Measurements from ENCODE around the gene ADARB2.
"Not testable (repeated sequence)": the region's sequence is repeated elsewhere in the genome, so short reads cannot be mapped to it uniquely, and the experiment has no call there.

ADARB2 gene

DNA sequence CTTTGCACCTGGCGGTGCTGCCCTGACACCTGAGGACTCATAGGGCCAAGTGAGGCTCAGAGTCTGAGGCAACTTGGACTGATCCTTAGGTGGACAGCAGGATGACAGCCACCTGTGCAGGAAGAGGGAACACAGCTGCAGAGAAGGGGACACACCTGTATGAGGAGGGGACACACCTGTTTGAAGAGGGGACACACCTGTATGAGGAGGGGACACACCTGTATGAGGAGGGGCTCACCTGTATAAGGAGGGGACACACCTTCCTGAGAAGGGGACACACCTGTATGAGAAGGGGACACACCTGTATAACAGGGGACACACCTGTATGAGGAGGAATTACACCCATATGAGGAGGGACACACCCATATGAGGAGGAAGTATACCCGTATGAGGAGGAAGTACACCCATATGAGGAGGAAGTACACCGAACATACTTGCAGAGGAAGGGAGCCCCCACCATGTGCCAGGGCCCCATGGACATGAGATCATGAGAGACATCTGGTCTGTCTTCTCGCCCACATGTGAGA, 285.9 kb downstream of the ADARB2 start:
- DNase-seq = no peak

DNA sequence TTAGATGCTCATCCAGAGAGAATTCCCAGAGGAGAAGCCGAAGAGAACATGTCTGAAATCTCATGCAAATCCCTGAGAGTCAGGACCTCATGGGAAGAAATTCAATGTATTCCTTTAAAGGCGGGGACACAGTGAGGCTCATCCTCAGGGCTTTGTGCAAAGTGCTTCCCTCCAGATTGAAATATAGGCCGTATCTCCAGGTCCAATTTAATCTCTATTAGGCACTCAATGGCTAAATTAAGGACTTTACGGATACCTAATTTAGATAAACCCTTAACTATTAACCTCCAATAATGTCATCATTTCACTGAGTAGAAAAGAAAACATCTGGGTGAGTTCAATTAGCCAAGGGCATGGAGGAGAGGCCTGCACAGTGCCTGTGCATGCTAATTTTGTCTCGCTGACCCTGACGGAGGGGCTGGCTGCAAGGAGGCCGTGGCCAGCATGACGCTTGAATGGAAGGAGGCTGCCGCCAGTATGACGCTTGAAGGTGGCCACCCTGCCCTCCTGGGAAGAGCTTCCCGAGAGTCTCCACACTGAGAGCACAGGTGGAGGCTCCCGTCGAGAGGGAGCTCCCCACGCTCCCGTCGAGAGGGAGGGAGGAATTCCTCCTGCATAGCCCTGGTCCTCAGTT, 287.6 kb downstream of the ADARB2 start:
- DNase-seq = no peak

DNA sequence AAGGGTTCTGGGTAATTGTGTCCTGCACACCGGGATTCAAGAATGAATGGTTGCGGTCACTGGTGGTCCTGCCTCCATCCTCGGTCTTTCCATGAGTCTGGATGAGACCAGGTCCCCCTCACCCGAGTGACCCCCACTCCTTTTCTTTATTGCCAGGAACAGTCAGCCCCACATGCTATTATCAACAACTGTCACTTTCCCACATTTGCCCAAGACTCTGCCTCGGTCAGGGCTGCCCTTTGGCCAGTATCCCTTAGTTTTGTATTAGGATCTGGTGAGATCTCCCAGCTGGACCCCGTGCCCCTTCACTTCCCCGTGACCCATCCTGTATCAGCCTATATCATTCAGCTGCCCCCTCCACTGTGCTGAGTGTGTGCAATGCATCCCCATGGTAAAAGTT, 288.3 kb downstream of the ADARB2 start:
- DNase-seq = no peak

DNA sequence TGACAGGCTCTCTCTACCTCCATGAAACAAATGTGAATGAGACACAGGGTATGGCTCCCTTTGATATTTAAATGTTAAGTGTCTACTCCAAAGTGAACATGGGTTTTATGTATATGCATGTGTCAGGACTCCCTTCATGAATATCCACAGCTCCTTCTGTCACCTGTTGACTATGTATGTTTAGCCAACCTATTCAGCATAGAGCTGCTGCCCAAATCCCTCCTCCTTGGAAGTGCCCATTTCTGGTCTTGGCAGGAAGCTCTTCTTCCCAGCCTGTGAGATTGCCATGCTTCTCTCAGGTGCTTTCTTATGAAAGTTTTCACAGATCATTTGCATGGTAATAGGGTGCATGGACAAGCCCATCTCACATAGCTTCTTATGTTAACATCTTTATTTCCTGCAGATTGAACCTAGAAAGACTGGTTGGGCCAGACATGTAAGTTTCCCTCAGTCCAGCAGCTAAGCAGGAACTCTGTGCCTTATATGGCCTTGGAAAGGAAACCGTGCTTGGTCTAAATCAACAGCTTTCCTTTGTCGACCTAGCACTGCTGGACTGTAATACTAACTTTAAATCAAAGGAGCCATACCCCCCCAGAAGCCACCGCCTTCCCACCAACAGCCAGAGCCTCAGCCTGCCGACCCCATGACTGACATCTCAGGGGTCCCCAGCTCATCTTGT, 288.9 kb downstream of the ADARB2 start:
- no peak for DNase-seq

DNA sequence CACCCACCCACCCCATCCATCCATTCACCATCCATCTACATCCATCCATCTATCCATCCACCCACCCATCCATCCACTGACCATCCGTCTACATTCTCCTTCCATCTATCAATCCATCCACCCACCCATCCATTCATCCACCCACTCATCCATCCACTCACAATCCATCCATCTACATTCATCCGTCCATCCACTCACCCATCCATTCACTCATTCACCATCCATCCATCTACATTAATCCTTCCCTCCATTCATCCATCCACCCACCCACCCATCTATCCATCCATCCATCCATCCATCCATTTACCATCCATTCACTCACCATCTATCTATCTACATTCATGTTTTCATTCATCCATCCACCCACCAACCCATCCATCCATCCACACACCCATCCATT, 292.5 kb downstream of the ADARB2 start:
- no peak for DNase-seq

DNA sequence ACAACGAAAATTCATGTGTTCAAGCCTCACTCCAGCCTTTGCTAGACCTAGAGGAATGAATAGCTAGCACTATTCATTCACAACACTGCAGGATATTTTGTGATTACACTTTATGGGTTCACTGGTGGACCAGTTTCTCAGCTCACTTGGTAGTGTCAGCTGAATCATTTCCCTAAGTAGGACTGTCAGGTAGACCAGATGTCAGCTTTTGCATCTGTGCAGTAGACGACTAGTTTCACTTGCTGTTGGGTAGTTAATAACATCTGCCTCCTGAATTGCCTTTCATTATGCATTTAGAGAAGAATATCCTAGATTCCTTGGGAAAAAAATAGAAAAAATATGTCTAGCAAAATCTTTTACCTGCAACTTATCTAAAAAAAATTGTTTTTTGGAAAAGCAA, 296.4 kb downstream of the ADARB2 start:
- DNase-seq = no peak

DNA sequence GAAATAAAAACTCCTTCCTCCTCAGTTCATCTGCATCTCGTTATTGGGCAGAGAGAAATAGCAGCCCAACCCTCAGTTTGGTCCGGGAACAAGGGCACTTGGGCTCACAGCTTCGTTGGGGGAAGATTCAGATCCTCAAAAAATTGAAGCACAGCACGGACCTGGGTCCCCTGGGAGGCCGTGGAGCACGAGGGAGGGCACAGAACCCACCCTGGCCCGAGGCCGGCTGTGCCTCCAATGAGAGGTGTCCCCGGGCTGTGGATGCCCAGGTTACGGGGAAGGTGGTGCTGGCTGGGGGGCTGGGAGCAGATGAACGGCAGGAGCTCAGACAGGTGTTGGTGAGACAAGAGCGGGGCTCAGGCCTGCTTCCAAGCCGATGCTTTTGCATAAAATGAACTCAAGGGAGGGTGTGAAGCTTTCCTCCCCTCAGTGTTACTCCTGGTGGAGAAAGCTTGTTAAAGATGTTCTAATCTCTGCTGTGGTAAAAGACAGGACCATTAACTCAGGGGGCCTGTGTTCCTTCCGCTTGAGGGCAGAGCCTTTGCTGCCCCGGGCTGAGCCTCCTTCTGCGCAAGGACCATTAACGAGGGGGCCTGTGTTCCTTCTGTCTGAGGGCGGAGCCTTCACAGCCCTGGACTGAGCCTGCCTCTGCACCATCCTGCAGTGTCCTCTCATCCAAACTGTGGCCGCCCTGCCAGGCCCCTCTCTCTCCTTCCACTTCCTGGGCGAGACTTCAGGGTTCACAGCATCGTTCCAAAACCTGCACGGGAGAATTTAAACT, 302.2 kb downstream of the ADARB2 start:
- no peak for DNase-seq

DNA sequence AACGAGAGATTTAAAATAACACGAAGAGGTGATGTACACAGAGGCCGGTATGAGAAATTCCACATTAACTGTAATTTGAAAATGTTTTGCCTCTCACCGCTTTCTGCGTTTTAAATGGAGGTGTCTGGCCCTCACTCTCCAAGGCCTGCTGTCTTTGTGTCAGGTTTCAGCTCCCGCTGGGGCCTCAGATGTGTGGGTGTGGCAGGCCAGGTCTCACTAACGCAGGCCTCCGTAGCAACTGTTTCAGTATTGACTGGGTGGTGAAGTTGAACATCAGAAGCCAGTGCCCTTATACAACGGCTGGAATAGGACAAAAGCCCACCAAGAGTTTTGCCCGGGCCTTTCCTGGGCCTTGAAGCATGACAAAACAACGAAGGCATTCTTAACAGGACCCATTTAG, 303.1 kb downstream of the ADARB2 start:
- no peak for DNase-seq

DNA sequence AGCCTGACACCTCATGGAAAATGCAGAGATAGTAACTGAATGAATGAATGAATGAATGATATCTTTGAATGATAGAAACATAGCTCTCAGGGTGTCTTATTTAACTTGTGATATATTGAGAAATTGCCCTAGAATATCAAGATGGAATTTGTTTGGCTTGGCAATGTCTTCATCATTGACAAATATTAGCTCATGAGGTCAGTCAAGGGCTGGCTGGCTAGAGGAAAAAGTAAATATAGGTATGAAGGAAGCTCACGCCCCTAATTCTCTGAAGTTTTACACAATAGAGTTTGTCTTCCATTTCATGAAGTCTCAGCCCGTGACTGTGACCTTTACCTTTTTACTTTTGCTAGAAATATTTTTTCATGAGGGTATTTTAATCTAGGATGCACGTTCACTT, 305.2 kb downstream of the ADARB2 start:
- DNase-seq = no peak

DNA sequence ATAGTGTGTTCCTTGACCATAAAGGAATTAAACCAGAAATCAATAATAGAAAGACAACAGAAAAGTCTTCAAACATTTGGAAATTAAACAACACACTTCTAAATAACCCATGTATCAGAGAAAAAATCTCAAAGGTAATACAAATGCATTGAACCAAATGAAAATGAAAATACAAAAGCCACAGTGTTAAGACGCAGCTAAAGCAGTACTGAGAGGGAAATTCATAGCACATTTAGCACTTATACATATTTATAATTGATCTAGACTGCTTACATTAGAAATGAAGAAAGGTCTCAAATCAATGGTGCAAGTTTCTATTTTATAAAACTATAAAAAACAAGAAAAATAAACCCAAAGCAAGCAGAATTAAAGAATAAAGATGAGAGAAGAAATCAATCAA, 306.1 kb downstream of the ADARB2 start:
- DNase-seq = no peak

DNA sequence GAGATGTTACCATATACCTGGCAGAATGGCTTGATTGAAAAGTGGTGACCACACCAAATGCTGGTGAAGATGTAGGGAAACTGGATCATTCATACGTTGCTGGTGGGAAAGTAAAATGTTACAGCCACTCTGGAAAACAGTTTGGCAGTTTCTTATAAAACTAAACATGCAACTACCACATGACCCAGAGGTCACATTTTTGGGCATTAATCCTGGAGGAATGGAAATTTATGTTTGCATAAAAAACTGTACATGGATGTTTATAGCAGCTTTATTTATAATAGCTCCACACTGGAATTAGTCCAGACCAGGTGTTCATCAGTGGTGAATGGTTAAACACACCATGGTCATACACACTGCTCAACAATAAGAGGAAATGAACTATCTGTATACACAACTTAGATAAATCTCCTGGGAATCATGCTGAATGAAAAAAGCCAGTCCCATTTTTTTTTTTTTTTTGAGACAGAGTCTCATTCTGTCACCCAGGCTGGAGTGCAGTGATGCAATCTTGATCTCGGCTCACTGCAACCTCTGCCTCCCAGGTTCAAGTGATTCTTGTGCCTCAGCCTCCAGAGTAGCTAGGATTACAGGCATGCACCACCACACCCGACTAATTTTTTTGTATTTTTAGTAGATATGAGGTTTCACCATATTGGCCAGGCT, 309.7 kb downstream of the ADARB2 start:
- not testable (repeated sequence) for DNase-seq

DNA sequence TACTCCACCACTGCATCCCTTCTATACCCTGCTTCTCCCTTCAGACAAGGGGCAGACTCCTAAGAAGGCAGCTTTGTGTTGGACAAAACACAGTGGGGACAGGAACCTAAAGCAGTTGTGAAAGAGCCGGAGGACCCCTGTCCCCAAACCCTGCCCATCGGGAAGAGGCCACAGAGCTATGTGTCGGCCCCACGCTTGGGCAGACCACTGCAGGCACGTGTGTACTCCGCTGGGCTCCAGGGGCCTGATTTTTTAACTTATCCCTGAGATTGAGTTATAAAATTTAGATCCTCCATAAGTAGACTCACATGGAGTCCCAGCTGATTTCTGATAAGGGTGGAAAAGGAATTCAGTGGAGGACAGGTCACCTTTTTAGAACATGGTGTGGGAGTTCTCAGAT, 310.5 kb downstream of the ADARB2 start:
- no peak for DNase-seq

DNA sequence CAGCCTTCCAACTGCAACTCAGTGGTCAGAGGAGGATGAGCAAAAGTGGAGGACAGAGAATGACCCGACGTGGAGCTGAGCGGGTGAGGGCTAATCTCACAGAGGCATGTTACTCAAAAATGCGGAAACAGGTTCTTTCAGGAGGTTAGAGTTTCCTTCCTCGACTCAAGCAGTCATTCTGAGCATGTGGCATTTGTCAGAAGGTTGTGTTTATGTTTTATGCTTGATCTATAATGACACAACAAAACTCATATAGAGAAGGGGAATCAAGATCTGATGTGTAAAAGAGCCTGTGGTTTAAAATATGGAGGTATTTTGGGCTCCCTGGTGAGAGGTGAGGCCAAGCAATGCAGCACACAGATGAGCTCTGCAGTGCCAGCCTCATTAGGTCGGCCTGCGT, 311.4 kb downstream of the ADARB2 start:
- DNase-seq = no peak

DNA sequence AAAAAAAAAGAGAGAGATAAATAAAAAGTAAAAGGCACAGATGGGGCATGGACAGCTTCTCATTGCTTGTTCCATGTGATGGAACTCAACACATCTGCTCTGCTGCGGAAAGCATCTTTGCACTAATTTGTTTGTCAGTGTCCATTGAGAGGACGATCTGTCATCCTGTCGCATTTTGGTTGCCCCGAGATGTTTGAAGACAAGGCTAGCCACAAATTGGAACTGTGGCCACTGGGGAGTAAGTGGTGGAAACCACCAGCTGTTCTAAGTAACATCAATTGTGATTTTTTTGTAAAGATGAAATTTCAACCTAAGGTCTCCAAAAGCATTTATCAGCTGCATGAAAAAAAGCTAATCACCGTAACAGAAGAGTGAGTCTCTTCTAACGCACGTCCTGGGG, 312.7 kb downstream of the ADARB2 start:
- no peak for DNase-seq

DNA sequence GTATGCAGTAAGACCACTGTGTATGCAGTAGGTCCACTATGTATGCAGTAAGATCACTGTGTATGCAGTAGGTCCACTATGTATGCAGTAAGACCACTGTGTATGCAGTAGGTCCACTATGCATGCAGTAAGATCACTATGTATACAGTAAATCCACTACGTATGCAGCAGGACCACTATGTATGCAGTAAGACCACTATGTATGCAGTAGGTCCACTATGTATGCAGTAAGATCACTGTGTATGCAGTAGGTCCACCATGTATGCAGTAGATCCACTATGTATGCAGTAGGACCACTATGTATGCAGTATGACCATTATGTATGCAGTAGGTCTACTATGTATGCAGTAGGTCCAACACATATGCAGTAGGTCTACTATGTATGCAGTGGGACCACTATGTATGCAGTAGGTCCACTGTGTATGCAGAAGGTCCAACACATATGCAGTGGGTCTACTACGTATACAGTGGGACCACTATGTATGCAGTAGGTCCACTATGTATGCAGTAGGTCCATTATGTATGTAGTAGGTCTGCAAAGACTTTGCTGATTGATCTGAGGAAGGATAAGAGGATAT, 313.6 kb downstream of the ADARB2 start:
- no peak for DNase-seq

DNA sequence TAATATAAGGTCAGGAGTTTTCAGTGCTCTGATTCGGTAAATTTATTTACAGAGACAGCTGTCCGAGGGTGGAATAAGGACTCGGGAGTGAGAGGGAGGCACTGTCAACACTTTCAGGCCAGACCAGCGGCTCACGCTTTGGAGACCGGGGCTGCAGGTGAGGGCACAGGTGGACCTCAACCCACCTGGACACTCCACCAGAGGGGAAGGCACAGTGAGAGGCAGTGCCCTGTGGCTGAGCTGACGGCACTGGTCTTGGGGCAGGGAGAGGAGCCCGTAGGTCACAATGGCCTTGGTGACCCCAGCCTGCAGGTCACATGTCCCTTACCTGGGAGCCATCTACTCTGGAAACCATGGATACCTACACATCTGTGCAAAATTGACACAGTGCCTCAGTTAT, 315.1 kb downstream of the ADARB2 start:
- DNase-seq = no peak

DNA sequence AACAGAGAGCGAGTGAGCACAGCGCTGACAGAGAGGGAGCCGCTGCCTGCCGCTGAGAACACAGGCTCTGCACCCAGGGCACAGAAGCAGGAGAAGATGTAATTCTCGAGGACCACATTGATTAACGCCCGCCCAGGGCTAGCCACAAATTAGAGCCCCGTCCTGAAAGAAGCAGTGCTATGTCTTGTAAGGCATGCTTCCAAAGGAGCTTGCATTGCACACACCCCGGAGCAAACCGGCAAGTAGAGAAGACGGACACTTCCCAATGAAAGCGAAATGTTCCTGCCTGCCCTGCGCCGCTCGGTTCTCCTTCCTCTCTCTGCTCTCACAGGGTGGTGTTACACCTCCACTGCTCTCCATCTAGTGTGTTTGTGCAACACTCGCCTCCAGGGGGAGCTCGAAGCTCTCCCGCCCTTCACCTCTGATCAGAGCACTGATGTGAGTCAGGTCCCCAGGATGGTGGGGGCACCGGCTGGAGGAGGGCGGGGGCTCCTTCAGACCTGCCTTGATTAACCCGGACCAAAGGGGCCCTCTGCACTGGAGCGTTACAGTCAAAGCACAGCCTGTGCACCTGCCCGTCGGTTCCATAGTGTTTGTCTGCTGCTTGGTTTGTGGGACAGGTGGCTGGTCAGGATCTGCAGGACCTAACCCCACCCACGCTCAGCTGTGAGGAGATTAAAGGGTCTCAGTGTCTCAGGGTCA, 316.5 kb downstream of the ADARB2 start:
- DNase-seq = peak; percentile 62

DNA sequence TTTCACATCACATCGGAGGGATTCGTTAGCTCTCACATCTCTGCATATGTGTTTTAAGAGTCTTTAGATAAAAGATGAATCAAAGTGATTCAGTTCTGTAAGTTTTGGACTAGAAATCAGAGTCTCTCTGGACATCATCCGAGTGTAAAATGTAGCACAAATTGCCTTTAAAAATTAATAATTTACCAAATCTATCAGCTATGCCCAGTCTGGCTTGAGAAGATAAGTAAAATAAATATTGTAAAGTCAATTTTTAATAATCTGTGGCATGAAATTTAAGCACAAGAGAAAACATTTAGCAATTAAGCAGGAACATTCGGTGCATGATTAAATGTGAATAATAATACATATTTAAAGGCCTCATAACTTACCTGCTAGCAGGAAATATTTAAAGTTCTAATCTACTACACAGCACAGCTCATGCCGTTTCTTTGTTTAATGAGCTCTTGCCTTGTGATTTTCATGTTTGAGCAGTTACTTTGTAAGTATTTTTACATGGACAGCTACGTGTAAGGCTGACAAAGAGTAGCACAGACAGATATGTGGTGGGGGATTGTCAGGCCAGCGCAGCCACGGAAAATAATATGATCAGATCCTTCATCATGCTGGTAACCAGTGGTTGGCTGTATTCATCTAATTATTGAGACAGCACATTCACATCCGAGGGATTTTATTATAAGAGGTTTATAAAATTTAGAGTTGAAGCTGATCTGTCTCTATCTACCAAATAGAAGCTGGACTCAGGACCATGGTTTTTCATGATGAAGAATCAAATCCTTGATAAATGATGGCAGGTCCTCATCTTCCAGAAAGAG, 317.3 kb downstream of the ADARB2 start:
- DNase-seq = no peak

DNA sequence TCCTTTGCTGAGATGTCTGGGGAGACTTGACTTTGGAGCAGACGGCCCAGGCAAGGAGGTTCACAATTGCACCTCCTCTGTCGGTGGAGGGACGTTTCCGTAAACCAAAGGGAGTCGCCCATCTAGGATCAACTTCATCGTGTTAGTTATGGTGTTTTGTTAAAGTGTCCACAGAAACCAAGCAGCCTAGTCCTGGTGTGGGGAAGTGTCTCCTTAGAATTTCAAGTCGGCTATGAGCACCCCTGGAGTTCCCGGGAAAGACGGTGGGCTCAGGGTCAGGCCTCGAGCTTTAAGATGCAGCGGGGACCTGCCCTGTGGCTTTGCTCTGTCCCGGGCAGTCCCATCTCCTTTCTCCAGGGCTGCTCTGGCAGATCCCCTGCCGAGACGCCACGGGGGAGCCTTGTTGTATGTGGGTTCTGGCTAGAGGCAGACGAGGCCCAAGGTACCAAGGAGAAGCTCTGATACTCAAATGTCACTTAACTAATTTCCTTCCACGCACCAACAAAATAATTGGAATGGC, 319.2 kb downstream of the ADARB2 start:
- DNase-seq = no peak

DNA sequence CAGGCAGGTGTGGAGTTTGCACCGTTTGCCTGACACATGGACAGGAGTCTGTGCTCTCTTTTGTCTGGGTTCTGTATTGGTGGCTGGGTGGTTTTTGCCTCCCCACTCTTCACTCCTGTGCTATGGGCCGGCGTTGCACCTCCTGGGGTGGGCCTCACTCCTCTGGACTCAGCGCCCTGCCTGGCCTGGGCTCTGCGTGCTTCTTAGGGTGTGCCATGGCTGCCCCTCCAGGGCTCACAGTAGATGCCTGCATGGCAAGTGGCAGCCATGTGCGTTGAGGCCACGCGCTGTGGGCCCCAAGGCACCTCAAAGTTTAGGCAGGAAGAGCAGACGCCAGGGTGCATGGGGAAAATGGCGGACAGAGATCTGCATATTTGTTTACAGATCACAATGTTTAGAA, 319.8 kb downstream of the ADARB2 start:
- no peak for DNase-seq

DNA sequence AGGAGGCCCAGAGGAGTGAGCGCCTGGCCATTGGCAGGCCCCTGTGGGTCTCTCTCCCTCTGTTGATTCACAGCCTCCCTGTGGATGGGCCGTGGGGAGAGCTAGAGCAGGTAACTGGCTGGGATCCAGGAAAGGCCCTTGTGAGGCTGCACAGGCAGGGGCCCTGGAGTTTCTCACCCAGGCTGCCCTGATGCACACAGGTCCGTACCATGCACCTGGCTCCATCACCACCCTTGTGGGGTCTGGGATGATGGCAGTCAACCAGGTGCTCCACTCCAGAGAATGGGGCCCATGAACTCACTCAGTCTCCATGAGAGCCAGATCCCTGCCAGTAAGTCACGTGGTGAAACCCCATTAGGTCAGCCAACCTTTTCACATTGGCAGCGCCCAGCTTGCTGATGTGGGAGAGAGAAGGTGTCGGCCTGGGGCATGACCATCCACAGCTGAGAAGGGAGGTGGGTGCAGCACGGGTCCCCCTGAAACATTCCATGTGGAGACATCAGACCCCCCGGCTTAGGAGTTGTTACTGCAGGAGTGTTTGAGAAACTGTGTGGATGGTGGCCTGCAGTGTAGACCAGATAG, 320.8 kb downstream of the ADARB2 start:
- DNase-seq = no peak

Measured in CD4-positive, alpha-beta T cell treated with Interleukin-15 for 1 hour (primary cell).